GM21825 (cell line): ENCODE measurements around the gene C20orf141.

Experiments
- ATAC-seq: cut with Tn5 transposase; IDR thresholded peaks from one replicate; pipeline ENCODE4 v1.9.1; 2021; ENCODE audit warnings: mild to moderate bottlenecking, moderate library complexity; ENCODE audit not compliant: unreplicated experiment

The C20orf141 gene

DNA sequence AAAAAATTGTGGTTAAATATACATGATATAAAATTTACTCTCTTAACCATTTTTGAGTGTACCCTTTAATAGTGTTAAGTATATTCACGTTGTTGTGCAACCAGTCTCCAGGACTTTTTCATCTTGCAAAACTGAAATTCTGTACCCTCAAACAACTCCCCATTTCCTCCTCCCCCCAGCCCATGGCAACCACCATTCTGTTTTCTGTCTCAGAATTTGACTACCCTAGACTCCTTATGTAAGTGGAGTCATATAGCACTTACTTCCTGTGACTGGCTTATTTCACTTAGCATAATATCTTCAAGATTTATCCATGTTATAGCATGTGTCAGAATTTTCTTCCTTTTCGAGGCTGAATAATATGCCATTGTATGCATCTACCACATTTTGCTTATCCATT is 30.8 kb downstream of the C20orf141 start:
- no peak for ATAC-seq

DNA sequence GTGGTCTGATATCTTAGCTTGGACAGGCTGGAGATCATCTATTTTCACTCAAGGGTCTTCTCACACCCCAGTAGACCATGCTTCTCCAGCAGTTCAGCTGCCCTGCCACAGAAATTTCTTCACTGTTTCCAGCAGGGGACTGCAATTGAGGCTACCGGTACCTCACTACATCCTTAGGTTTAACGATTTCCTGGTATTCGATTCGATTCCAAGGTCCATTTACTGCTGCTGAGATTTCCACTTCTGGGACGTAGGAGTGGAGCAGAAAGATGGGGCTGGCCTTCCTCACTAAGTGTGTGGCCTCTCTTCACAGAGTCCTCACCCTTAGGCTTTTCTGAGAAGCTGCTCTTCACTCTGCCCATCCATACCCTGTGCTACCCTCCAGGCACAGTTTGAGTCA is 31.9 kb downstream of the C20orf141 start:
- ATAC-seq = no peak

DNA sequence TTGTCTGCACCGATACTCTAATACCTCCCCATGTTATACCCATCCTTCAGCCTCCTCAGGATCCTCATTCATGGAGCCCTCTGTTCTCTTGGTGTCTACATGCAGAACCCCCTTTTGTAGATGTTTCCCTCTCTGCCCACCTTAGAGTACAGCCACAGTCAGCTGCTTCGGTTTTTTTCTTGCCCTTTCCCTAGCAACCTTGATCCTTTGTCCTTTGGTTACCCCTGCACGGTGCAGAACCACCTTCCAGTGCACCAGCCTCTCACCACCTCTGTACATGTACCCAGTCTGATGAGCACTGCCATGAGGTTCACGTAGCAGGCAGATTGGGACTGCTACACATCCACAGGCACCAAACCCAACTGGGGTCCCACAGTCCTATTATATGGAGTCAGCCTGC is 33.0 kb downstream of the C20orf141 start:
- no peak for ATAC-seq

DNA sequence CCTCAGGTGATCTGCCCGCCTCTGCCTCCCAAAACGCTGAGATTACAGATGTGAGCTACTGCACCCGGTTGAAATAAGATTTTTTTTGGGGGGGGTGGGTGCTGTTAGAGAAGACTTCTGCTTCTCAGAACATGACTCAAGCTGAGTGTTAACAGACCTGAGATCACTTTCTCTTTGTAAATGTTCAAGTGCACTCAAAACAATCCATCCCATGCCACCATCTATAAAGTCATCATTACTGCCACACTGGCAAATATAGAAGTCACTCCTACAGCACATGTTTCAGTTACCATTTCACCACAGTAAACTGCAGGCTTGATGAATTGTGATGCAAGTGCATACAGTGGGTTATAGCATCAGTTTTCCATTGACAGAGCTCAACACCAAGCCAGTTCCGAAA is 34.7 kb downstream of the C20orf141 start:
- ATAC-seq = no peak

- no peak for ATAC-seq
Observed at GRCh38 chr20:2851086-2851485, 36.3 kb downstream of the C20orf141 start.

- no peak for ATAC-seq
Observed at GRCh38 chr20:2858591-2858990, 43.8 kb downstream of the C20orf141 start.

DNA sequence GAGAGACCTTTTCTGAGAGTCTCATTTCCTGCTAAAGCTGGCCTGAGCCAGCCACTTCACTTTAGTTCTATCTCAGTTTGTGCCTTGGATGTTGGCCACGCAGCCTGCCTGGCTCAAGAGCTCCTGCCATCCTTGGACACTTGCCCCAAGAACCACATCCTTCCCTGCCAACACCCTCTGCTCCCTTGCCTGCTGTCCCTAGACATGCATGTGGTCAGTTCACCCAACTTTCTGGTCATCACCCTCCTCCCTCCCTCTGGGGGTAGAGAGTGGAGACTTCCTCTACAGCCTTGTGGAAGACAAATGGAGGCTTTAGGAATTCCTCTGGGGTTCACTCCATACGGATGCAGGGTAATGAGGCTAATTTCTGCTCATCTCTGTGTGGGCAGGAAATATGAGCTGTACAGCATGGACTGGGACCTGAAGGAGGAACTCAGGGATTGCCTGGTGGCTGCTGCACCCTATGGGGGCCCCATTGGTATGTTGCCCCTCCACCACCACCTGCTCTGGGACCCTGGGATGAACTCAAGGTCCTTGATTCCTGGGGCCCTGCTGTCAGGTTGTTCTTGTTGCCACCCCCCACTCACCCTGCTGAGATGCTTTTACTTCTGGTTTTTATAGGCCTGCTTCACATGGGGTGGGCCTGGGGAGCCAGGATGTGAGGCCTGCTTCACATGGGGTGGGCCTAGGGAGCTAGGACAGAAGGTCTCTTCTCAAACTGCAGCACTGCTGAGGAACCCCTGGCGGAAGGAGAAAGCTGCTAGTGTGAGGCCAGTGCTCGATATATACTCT is 44.7 kb downstream of the C20orf141 start:
- no peak for ATAC-seq

DNA sequence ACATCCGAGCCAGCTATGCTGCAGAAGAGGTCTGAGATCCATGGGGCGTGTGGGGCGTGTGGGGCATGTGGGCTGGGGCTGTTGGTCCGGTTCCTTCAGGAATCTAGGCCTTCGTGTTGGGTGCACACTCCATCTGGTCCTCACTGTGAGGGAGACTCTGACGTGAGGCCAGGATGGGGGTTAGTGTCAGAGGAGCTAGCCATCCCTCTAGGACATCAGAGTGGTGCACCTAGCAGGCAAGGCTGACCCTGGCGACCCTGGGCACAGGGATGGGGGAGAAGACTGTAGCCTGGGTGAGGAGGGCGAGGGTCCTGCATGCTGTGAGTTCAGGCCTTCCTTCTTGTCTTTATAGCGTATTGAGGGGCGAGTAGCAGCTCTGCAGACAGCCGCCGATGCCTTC is 49.8 kb downstream of the C20orf141 start:
- no peak for ATAC-seq

- ATAC-seq = no peak
Observed at GRCh38 chr20:2865101-2865500, 50.3 kb downstream of the C20orf141 start.
